ENCODE measurements around the gene CPNE7.
"Not testable (repeated sequence)": the region's sequence is repeated elsewhere in the genome, so short reads cannot be mapped to it uniquely, and the experiment has no call there.

The CPNE7 gene

GRCh38 chr16:89567656-89568594 is 7.6 kb upstream of the CPNE7 start:
- H3K27me3 ChIP-seq (ENCODE audit: insufficient read depth, poor library complexity, severe bottlenecking): no peaks in the 10 kb centered on the region

GRCh38 chr16:89569506-89570341 is 5.8 kb upstream of the CPNE7 start:
- no peak overlapping the region for H3K4me3 ChIP-seq (replicated peaks; ENCODE audit: insufficient read depth, low read length)
- H3K27ac ChIP-seq (replicated peaks): no peak overlapping the region
- no peak for DNase-seq (ENCODE audit: low read depth in 1 of 2, low spot score in 1 of 2)
- TF ChIP-seq POLR2AphosphoS5 (IDR thresholded peaks at IDR 0.05; ENCODE audit: low read depth): no peak
- no peak for TF ChIP-seq SPI1 (IDR thresholded peaks at IDR 0.05; ENCODE audit: borderline replicate concordance, low read depth)
- TF ChIP-seq GABPA (IDR thresholded peaks at IDR 0.05; ENCODE audit: low read depth): no peak
- TF ChIP-seq CTCF (IDR thresholded peaks at IDR 0.05; ENCODE audit: insufficient read depth, low read length): no peak
- TF ChIP-seq REST (IDR thresholded peaks at IDR 0.05; ENCODE audit: insufficient replicate concordance, low read depth): no peak
- no peaks in the 10 kb centered on the region for H3K27me3 ChIP-seq (ENCODE audit: insufficient read depth, poor library complexity, severe bottlenecking)

More at GRCh38 chr16:89567656-89568594, 7.6 kb upstream of the CPNE7 start:
- Histone ChIP-seq H3K4me3 (replicated peaks; ENCODE audit: insufficient read depth, low read length) (no peak overlapping the region), H3K27ac (replicated peaks) (no peak overlapping the region)
- TF ChIP-seq SPI1 (IDR thresholded peaks at IDR 0.05; ENCODE audit: borderline replicate concordance, low read depth) (no peak), REST (IDR thresholded peaks at IDR 0.05; ENCODE audit: insufficient replicate concordance, low read depth) (no peak), CTCF (IDR thresholded peaks at IDR 0.05; ENCODE audit: insufficient read depth, low read length) (no peak), POLR2AphosphoS5 (IDR thresholded peaks at IDR 0.05; ENCODE audit: low read depth) (no peak), GABPA (IDR thresholded peaks at IDR 0.05; ENCODE audit: low read depth) (no peak)
- no peak for DNase-seq (ENCODE audit: low read depth in 1 of 2, low spot score in 1 of 2)

- no peak for DNase-seq (ENCODE audit: low read depth in 1 of 2, low spot score in 1 of 2)
- Histone ChIP-seq H3K27me3 (ENCODE audit: insufficient read depth, poor library complexity, severe bottlenecking) (no peaks in the 10 kb centered on the region), H3K27ac (replicated peaks) (no peak overlapping the region), H3K4me3 (replicated peaks; ENCODE audit: insufficient read depth, low read length) (no peak overlapping the region)
- TF ChIP-seq GABPA (IDR thresholded peaks at IDR 0.05; ENCODE audit: low read depth) (no peak), REST (IDR thresholded peaks at IDR 0.05; ENCODE audit: insufficient replicate concordance, low read depth) (no peak), POLR2AphosphoS5 (IDR thresholded peaks at IDR 0.05; ENCODE audit: low read depth) (no peak), CTCF (IDR thresholded peaks at IDR 0.05; ENCODE audit: insufficient read depth, low read length) (no peak), SPI1 (IDR thresholded peaks at IDR 0.05; ENCODE audit: borderline replicate concordance, low read depth) (no peak)
Observed at GRCh38 chr16:89570342-89570923, 5.1 kb upstream of the CPNE7 start.

GRCh38 chr16:89570983-89571598 is 4.5 kb upstream of the CPNE7 start:
- H3K27ac ChIP-seq (replicated peaks); H3K4me3 ChIP-seq (replicated peaks; ENCODE audit: insufficient read depth, low read length); H3K27me3 ChIP-seq (ENCODE audit: insufficient read depth, poor library complexity, severe bottlenecking); DNase-seq (ENCODE audit: low read depth in 1 of 2, low spot score in 1 of 2): not testable (repeated sequence)
